HuH-7 (cell line): ENCODE results near the gene MLLT11.

Experiments used
- DNase-seq: peaks from one replicate; pipeline ENCODE4 v3.0.0; 2011; ENCODE audit warnings: low spot score

Gene MLLT11, protein sequence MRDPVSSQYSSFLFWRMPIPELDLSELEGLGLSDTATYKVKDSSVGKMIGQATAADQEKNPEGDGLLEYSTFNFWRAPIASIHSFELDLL

DNA sequence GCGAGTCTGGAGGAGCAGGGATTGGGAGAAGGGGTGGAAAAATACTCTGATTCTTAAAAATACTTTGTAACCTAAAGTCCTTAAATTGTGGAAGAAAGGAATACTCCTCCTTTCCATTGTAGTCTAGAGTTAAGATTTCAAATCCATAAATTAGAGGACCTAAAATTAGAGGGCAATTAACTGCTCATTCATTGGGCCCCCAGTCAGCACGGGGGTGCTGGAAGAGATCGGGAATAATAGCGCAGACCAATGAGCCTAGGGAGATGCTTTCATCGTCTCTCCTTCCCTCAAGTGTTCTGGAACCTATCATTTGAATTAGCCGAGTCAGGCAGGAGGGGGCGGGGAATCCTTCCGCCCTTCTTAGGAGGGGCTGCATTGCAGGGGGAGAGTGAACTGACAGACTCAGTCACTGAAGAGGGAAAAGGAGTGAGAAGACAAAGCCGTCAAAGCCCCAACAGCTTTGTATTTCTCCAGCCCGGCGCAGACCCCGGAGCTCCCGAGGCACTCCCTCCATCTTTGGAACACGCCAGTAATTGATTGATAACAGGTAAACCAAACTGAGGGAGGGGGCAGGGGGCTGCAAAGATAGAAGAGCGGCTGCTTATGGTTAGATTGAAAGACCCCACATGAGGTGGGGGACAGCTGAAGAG lies at the start of gene MLLT11:
TSS of gene MLLT11 (plus strand) at position 391 of the 650 bp plus-strand sequence. CDS start 6,828 bp downstream, outside the sequence.
- DNase-seq: peak; percentile 65

DNA sequence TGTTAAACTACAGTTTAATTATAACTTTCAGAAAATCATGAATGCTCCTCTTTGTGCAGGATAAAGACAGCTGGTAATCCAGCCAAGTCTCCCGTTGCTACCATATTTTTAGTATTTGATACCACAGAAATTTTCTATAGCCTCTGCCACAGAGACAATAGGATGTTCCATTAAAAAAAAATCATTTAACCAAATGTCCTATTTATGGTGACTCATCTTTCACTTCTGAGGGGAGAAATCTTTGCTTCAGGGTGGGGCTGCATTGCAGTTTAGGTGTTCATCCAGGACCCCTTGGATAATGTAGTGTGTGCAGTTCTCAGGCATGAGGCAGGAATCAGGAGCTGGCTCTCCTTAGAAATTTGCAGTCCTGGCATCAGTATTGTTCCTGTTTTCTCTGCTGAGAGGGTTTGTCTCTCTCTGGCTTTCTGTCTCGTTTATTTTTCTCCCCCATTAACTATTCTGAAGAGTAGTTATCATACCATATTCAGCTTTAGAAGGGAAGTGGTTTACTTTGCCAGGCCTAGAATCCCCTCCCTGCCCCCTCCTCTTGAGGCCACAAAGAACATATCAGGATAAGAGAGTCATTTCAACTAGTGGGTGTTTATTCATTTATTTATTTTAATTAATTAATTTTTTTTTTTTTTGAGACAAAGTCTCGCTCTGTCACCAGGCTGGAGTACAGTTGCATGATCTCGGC lies 48.9 kb upstream of the MLLT11 start:
- no peak for DNase-seq

DNA sequence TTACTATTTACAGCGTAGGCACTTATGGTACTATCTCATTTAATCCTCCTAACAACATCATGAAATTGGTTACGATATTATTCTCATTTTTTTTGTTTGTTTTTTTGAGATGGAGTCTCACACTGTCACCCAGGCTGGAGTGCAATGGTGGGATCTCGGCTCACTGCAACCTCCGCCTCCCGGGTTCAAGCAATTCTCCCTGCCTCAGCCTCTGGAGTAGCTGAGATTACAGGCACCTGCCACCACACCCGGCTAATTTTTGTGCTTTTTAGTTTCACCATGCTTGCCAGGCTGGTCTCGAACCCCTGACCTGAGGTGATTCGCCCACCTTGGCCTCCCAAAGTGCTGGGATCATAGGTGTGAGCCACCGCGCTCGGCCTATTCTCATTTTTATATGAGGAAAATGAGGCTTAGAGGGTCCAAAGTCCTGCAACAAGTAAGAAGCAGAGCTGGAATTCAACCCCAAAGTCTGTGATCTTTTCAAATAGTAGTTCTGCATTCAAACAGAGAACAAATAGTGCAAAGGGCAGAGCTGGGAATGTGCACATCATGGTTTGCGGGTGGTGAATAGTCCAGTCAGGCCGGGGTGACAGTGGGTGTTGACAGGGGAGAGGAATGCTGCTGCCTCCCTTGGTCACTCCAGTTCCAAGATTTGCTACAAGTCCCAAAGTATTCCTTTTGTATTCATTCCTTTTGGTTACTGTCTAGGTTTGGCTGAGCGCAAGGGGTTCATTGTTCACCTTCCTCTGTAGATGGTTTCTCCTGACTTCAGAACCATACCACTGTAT lies 47.3 kb upstream of the MLLT11 start:
- peak; percentile 61 for DNase-seq

DNA sequence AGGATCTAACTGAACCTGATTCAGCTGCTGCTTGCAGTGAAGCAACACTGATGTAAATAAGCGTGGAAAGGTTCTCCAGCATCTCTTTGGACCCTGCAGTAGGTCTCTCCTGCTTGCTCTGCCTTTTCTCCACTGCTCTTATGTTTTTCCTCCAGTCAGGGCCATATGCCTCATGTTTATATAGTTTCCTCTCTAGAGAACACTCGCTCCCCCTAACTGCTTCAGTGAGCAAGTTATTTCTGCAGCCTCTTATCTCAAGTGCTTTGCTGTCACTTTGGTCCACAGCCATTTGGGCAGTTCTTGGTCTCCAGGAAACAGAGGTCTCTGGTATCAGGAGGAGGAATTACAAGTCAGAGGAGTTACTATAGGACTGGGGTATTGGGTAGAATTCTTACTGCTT lies 46.7 kb upstream of the MLLT11 start:
- DNase-seq: no peak

DNA sequence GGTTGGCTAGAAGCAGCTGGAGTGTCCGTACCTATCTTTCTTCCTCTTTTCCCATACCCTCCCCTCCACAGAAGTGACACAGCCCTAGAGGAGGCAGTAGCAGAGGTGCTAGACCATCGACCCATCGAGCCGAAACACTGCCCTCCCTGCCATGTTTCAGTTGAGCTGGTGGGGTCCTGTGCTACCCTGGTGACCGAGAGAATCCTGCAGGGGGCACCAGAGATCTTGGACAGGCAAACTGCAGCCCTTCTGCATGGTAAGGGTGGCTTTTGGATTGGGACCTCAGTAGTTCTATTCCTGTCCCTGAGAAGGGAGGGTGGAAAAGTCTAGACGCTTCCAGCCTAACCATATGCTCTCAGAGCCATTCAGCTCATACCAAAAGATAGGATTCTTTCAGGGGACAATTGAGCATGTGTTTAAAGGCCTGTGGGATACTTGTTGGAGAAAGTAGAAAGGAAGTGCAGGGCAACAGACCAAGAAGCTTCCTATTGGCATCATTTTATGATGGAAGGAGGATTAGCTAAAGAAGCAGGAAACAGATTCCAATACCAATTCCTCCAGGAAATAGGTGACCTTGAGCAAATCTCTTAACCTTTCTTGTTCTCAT lies 35.6 kb upstream of the MLLT11 start:
- peak; percentile 61 for DNase-seq

DNA sequence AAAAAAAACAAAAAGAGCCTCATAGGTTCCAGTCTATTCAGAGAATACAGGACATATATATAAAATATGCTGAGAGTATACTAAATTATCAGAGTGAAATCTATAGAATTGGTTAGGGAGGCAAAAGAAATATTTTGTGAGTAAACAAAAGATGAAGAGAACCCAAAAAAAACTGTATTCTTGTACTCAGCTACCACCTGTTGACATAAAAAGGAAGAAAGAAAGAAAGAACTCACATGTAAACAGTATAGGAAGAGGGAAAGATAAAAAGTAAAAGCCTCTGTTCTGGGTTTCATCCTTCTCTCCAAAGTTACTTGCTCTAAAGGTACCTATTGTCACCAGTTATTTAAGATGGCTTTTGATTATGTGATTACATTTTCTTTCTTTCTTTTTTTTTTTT lies 33.7 kb upstream of the MLLT11 start:
- no peak for DNase-seq

DNA sequence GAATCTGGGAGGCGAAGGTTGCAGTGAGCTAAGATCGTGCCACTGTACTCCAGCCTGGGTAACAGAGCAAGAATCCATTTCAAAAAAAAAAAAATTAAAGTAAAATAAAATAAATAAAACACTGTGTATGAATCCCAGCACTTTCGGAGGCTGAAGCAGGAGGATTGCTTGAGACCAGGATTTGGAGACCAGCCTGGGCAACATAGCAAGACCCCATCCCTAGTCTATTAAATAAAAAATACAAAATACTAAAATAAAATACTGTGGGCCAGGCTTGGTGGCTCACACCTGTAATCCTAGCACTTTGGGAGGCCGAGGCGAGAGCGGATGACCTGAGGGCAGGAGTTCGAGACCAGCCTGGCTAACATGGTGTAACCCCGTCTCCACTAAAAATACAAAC lies 28.0 kb upstream of the MLLT11 start:
- DNase-seq: no peak

DNA sequence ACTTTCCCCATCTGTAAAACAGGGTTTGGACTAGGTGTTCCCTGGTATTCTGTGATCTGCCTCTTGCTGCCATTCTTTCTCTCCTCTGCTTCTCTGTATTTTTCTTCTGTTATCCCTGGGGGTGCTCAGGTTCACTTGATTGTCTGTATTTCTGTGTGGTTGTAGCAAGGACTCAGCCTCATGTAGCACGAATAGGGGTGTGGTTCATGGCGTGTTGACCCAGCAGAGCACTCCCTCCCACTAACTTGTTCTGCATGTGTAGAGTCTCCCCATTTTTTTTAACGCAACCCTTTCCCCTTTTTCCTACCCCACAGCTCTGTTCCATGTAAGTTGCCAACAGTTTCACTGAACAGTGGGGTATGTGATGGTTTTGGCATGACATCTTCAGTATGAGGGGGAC lies 25.0 kb upstream of the MLLT11 start:
- DNase-seq: no peak

DNA sequence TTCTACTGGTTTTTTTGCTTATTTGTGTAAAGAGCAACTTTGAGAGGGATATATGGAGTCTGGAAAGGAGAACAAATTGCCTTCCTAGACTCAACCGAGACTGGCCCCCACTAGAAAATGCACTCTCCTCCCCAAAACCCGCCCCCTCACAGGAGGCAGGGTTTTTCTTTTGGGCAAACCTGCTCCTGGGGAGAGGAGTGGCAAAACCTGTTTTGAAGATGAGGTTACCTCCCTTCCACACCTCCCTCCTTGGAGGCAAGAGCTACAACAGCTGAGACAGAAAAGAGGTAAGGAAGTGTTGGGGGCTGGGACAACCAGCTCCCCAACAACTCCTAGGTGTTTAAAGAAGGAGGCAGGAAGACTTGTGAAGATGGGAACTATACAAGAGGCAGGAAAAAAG lies 23.8 kb upstream of the MLLT11 start, which contains the start of gene BNIPL:
TSS of gene BNIPL (plus strand) at position 231 of the 400 bp plus-strand sequence. CDS start at position 371, 140 bp downstream.
- DNase-seq: no peak

DNA sequence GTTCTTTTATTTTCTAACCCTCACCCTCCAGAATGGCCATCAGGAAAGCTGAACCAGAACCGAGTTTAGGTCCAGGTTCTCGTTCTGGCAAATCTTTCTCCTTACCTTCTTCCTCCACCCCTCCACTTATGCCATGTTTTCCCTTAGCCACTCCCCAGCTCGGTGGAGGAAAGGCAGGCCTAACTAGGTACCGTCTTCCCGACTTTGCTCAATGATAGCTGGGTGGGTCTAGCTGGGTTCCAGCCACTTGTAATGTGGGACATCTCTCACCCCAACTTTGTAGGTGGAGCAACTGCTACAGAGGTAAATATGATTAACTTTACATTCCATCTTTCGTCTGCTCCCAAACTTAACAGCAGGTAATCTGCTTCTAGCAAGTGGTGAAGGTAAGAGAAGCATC lies 23.2 kb upstream of the MLLT11 start:
- no peak for DNase-seq

DNA sequence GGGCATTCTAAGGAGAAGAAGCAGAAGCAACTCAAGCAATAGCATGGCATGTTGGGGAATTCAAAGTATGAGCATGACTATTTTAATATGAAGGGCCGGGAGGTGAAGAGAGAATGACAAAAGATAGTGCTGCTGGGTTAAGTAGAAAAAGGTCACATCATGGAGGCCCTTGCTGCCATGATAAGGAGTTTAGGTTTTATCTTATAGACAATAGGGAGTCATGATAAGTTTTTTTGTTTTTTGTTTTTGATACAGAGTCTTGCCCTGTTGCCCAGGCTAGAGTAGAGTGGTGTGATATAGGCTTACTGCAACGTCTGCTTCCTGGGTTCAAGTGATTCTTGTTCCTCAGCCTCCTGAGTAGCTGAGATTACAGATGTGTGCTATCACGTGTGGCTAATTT lies 20.7 kb upstream of the MLLT11 start:
- DNase-seq: no peak

DNA sequence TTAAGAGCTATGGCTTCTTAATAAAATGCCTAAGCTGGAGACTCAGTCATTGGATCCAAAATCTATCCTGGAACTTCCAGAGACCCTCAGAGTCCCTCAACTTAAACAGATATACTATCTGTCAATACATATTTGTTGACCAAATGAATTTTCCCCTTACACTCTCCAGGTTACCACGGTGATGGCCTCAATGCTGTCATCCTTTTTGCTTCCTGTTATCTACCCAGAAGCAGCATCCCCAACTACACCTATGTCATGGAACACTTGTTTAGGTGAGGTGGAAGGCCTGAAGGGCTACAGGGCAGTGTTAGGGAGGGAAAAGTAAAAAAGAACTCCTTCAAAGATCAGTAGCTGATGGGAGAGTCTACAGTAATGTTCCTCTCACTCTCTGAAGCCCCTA lies 17.0 kb upstream of the MLLT11 start:
- no peak for DNase-seq

DNA sequence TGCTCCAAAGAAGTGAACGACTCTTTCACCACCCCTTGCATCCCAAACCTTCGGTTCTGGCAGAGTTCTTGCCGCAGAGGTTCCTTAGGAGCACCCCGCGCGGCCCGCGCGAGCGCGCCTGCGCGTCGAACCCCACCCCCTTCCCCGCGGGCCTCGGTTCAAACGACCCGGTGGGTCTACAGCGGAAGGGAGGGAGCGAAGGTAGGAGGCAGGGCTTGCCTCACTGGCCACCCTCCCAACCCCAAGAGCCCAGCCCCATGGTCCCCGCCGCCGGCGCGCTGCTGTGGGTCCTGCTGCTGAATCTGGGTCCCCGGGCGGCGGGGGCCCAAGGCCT lies 12.6 kb upstream of the MLLT11 start, which contains the start of gene C1orf56:
TSS of gene C1orf56 (plus strand) at position 161 of the 334 bp plus-strand sequence. CDS start at position 258, 97 bp downstream.
- DNase-seq: peak; percentile 83

DNA sequence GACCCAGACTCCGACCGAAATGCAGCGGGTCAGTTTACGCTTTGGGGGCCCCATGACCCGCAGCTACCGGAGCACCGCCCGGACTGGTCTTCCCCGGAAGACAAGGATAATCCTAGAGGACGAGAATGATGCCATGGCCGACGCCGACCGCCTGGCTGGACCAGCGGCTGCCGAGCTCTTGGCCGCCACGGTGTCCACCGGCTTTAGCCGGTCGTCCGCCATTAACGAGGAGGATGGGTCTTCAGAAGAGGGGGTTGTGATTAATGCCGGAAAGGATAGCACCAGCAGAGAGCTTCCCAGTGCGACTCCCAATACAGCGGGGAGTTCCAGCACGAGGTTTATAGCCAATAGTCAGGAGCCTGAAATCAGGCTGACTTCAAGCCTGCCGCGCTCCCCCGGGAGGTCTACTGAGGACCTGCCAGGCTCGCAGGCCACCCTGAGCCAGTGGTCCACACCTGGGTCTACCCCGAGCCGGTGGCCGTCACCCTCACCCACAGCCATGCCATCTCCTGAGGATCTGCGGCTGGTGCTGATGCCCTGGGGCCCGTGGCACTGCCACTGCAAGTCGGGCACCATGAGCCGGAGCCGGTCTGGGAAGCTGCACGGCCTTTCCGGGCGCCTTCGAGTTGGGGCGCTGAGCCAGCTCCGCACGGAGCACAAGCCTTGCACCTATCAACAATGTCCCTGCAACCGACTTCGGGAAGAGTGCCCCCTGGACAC lies 12.1 kb upstream of the MLLT11 start:
- no peak for DNase-seq

DNA sequence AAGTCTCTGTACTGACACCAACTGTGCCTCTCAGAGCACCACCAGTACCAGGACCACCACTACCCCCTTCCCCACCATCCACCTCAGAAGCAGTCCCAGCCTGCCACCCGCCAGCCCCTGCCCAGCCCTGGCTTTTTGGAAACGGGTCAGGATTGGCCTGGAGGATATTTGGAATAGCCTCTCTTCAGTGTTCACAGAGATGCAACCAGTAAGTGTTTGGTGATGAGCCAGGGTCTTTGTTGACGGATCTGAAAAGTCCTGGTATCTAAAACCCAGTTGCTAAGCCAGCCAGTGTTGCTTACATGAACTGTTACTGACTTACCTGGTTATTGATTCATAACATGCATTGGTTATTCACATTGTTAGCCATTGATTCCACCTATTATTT lies 11.6 kb upstream of the MLLT11 start:
- DNase-seq: peak; percentile 87

DNA sequence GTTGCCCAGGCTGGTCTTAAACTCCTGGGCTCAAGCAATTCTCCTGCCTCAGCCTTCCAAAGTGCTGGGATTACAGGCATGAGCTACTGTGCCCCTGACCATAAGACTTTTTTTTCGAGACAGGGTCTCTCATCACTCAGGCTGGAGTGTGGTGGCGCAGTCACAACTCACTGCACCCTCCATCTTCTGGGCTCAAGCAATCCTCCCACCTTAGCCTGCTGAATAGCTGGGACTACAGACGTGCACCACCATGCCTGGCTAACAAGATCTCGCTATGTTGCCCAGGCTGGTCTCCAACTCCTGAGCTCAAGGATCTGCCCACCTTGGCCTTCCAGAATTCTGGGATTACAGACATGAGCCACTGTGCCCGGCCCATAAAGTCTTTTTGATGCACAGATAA lies 10.7 kb upstream of the MLLT11 start:
- DNase-seq: no peak

DNA sequence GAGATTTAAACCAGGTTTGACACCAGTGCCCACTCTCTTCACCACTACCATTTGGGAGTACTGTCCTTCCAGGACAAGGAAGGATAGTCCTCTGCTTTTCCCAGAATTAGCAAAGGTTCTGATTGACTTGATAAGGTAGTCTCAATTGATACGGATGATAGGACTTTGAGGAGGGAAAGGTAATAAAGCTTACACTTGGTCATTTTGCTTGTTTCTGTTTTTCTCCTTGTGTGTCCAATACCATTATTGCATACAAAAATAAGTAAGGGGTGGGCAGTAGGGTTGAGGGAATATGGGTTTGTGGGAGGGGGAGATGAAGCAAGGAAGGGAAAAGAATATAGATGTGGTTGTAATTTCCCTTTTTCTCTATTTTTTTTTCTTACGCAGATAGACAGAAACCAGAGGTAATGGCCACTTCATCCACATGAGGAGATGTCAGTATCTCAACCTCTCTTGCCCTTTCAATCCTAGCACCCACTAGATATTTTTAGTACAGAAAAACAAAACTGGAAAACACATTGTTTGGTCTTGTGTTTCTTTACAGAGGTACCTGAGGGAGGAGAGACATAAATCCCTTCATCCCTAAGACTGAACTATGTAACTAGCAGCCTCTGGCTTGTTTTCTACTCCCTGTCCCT lies 10.0 kb upstream of the MLLT11 start:
- no peak for DNase-seq

DNA sequence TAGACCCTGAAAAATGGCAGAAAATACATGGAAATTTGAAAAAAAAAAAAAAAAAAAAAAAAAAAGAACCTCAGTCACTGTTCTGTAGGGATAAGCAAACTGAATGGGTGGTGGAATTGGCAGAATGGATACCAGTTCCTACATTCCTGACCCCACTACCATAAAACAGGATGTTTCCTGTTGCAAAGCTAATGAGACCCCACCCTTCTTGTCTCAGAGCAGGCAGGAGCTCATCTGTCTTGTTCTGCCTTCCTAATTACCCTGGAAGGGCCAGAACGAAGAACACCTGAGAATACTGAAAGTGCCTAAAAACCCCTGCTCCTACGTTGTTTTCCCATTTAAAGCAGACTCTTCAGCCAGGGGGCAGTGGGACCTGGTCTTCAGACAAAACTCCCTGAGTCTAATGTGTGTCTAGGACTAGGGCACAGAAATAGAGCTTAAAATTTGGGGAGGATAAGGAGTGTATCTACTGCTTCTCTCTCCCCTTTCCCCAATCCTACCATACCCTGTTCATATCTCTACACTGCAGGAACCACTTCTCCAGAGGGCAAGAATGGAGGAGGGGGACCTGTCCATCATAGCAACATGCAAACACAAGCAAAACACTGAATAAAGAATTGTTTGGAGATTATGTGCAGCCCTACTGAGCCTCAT lies 8.7 kb upstream of the MLLT11 start:
- no peak for DNase-seq

DNA sequence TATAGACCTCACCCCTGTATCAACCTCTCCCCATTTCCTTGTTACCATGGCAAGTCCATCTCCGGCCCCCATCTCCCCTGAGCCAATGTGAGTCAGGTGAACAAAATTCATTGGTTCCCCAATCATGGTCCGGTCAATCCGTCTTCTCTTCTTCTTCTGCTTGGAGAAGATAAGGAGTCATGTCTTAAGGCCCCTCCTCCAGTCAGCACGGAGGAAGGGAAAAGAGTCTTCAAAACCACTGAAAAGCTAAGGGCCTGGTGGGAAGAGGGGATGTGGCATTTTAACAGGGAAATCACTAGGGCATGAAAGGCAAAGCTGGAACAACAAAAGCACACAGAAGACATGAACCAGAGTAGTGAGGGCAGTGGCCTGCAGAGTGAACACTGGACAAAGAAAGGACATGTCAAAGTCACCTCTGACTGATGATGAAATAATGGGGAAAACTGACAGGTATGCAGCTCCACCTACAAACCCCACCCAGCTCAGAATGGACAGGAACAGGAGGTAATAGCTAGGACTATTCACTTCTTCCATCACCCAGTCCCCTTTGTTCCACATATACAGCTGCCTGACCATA lies 5.1 kb upstream of the MLLT11 start:
- DNase-seq: no peak

DNA sequence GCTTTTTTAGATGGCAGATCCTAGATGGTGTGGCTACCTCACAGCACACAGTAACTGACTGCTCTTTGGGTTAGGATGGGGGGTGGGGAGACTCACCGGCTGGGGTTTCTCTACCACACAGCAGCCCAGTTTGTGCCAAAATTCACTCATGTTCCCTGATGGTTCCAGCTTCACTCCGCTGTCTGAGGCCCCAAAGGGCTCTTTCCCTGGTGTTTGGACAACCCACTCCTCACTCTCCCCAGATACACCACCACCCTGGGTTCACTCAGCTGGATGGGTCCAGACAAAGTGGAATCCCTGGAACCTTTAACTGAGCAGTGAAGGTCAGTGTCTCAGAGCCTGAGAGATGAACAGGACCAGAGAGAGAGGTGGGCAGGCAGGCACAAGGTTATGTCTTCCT lies 4.6 kb upstream of the MLLT11 start:
- DNase-seq: no peak
